T-cell (primary cell): Measurements from ENCODE around the gene IL11. TPM values are rescaled to one million over a fixed set of nuclear protein-coding genes. Genes with fewer than 3 reads are reported as not detected.

ENCODE experiments used
- ATAC-seq, 4 experiments: fragments of 200-7000 bp in 3 of 4; fragments of 150-1000 bp in 1 of 4; cut with Tn5 transposase; replicated peaks in 1 of 4; 1 replicate in 3 of 4; 2 replicates in 1 of 4; pipeline ENCODE4 v1.10.0; 2021; ENCODE audit warnings: moderate library complexity in 3 of 4, mild to moderate bottlenecking in 2 of 4, moderate number of reproducible peaks in 1 of 4
- CTCF ChIA-PET, 2 donors: fragments of 300-600 bp; sonication (Branson Sonifier 250); formaldehyde crosslinking; loops; one replicate each; lab custom pipeline; 2022; ENCODE audit warnings: antibody characterized with exemption in 2 of 2; lab: Charles Lee
- POLR2A ChIA-PET, 2 donors: fragments of 300-600 bp; sonication (Branson Sonifier 250); formaldehyde crosslinking; loops; one replicate each; lab custom pipeline; 2022; ENCODE audit warnings: antibody characterized with exemption in 2 of 2; lab: Charles Lee
- DNase-seq, 35 experiments: peaks; one replicate each; pipeline versions ENCODE4 v3.0.0 to v3.0.0-alpha.2; 2013 to 2023
- H3K27ac ChIP-seq: one replicate; pipeline ENCODE4 v1.5.1; 2013; ENCODE audit warnings: low read length
- H3K27me3 ChIP-seq, 2 experiments: replicated peaks in 1 of 2; 1 replicate in 1 of 2; 2 replicates in 1 of 2; pipeline versions ENCODE4 v1.6.1 to v1.7.0; 2013; ENCODE audit warnings: low read length in 1 of 2, mixed read lengths in 1 of 2; ENCODE audit not compliant: control insufficient read depth in 2 of 2, insufficient read depth in 2 of 2; ENCODE audit errors: extremely low read depth in 1 of 2
- H3K36me3 ChIP-seq, 2 donors: 1 replicate in 1 of 2; 2 replicates in 1 of 2; pipeline versions ENCODE4 v1.6.1 to v1.7.0; 2013; ENCODE audit warnings: low read length in 1 of 2; ENCODE audit not compliant: control insufficient read depth in 2 of 2, insufficient read depth in 1 of 2; ENCODE audit errors: extremely low read depth in 1 of 2
- H3K4me1 ChIP-seq, 2 experiments: 1 replicate in 1 of 2; 2 replicates in 1 of 2; pipeline versions ENCODE4 v1.6.1 to v1.7.0; 2013; ENCODE audit warnings: low read length in 2 of 2, mixed read lengths in 1 of 2; ENCODE audit not compliant: insufficient read depth in 2 of 2, control insufficient read depth in 1 of 2; ENCODE audit errors: extremely low read depth in 1 of 2
- H3K4me3 ChIP-seq, 2 donors: 1 replicate in 1 of 2; 2 replicates in 1 of 2; pipeline versions ENCODE4 v1.5.1 to v1.7.0; 2013; ENCODE audit warnings: mild to moderate bottlenecking in 2 of 2, low read length in 1 of 2, moderate library complexity in 1 of 2; ENCODE audit not compliant: control insufficient read depth in 1 of 2; ENCODE audit errors: extremely low read depth in 1 of 2
- H3K9me3 ChIP-seq: 2 replicates; pipeline ENCODE4 v1.7.0; 2013
- H3K27ac Mint-ChIP-seq, 2 donors: one replicate each; pipeline ENCODE4 v1.8.0; 2020 to 2021; ENCODE audit warnings: mild to moderate bottlenecking in 2 of 2, mixed read lengths in 2 of 2
- H3K27me3 Mint-ChIP-seq, 2 donors: one replicate each; pipeline ENCODE4 v1.8.0; 2021 to 2022; ENCODE audit warnings: mixed read lengths in 2 of 2
- H3K36me3 Mint-ChIP-seq: one replicate; pipeline ENCODE4 v1.8.0; 2021; ENCODE audit warnings: mixed read lengths
- H3K4me1 Mint-ChIP-seq, 3 donors: one replicate each; pipeline ENCODE4 v1.8.0; 2020 to 2022; ENCODE audit warnings: mixed read lengths in 3 of 3, mild to moderate bottlenecking in 1 of 3
- H3K4me3 Mint-ChIP-seq, 3 donors: one replicate each; pipeline ENCODE4 v1.8.0; 2020 to 2022; ENCODE audit warnings: mild to moderate bottlenecking in 3 of 3, mixed read lengths in 3 of 3, moderate library complexity in 3 of 3
- H3K9me3 Mint-ChIP-seq, 3 donors: one replicate each; pipeline ENCODE4 v1.8.0; 2020 to 2022; ENCODE audit warnings: mixed read lengths in 3 of 3
- WGBS: methylation state at CpG from one replicate; pipeline ENCODE4 v1.1.5; 2013; ENCODE audit warnings: missing lambda C conversion rate; ENCODE audit not compliant: insufficient coverage; 5-methylcytosine and 5-hydroxymethylcytosine counted together
- total RNA-seq, 35 experiments: library from RNA in 6 of 35; stranded (reverse) in 6 of 35; fragments of 120-200 nt in 1 of 35; gene quantifications; one replicate each; pipeline versions ENCODE4 v1.2.1 to v1.2.4 and lab custom pipeline; 2013 to 2026

Gene IL11
- total RNA-seq, 5 donors from 2014 or later (not counting 1 experiment from before 2014, with no cell fraction given), result 0.53 to 0.96 TPM; not detected in 3

GRCh38 chr19:55392820-55393761 lies 22.8 kb upstream of the IL11 start:
- WGBS, result 86% methylated on average over 12 of the region's 18 CpGs
- Mint-ChIP-seq H3K4me3 (no peak overlapping the region), H3K4me1 (peaks cover 26 to 38% (median 34%) of the 10 kb centered on the region in 3 donors), H3K9me3 (no peaks in the 10 kb centered on the region), H3K27ac (peak overlapping the region in 1 of 2 donors; percentile 16), H3K36me3 (peaks cover 19% of the 10 kb centered on the region), H3K27me3 (no peaks in the 10 kb centered on the region)
- no peaks in the 10 kb centered on the region for H3K27me3 ChIP-seq
- CTCF ChIA-PET, result no interaction called here
- no peak overlapping the region for H3K4me3 ChIP-seq
- no peak overlapping the region for H3K27ac ChIP-seq
- ATAC-seq, result no peak
- peaks cover 5 to 32% of the 10 kb centered on the region in 2 experiments for H3K4me1 ChIP-seq
- H3K36me3 ChIP-seq, result peaks cover 10 to 38% of the 10 kb centered on the region in 2 donors
- POLR2A ChIA-PET, result interaction anchor here (0.6 to 0.9 kb wide), 3 partner anchors 14 to 138 kb away, joined by 3 to 9 read pairs (median 3); no protein-coding TSS in a partner anchor
- no peak for DNase-seq
- no peaks in the 10 kb centered on the region for H3K9me3 ChIP-seq

GRCh38 chr19:55391702-55392615 lies 21.7 kb upstream of the IL11 start:
- Mint-ChIP-seq H3K4me3 (no peak overlapping the region), H3K36me3 (peaks cover 24% of the 10 kb centered on the region), H3K27ac (peak overlapping the region in 1 of 2 donors; percentile 44), H3K4me1 (peaks cover 38 to 45% (median 44%) of the 10 kb centered on the region in 3 donors), H3K27me3 (no peaks in the 10 kb centered on the region), H3K9me3 (no peaks in the 10 kb centered on the region)
- H3K36me3 ChIP-seq, result peaks cover 11 to 49% of the 10 kb centered on the region in 2 donors
- WGBS, result 93% methylated on average over 9 of the region's 18 CpGs
- no peak overlapping the region for H3K4me3 ChIP-seq
- CTCF ChIA-PET, result no interaction called here
- H3K4me1 ChIP-seq, result peaks cover 14 to 43% of the 10 kb centered on the region in 2 experiments
- POLR2A ChIA-PET, result no interaction called here
- ATAC-seq, result no peak
- no peak for DNase-seq
- no peaks in the 10 kb centered on the region for H3K9me3 ChIP-seq
- H3K27ac ChIP-seq, result no peak overlapping the region
- H3K27me3 ChIP-seq, result no peaks in the 10 kb centered on the region

- Histone ChIP-seq H3K27ac (no peak overlapping the region), H3K27me3 (no peaks in the 10 kb centered on the region), H3K36me3 (peaks cover 11 to 55% of the 10 kb centered on the region in 2 donors), H3K4me1 (peaks cover 17 to 50% of the 10 kb centered on the region in 2 experiments), H3K4me3 (no peak overlapping the region), H3K9me3 (no peaks in the 10 kb centered on the region)
- no peak for ATAC-seq
- H3K36me3 Mint-ChIP-seq, result peaks cover 31% of the 10 kb centered on the region
- ChIA-PET CTCF (no interaction called here), POLR2A (interaction anchor here in 1 of 2 donors (0.6 to 0.9 kb wide), 2 partner anchors 53 to 258 kb away, joined by 3 to 8 read pairs; no protein-coding TSS in a partner anchor)
- no peak for DNase-seq
- peaks cover 45 to 53% (median 51%) of the 10 kb centered on the region in 3 donors for H3K4me1 Mint-ChIP-seq
- no peak overlapping the region for H3K4me3 Mint-ChIP-seq
- peak overlapping the region in 1 of 2 donors; percentile 52 for H3K27ac Mint-ChIP-seq
- 84% methylated on average over 8 of the region's 12 CpGs for WGBS
- no peaks in the 10 kb centered on the region for H3K9me3 Mint-ChIP-seq
- H3K27me3 Mint-ChIP-seq, result no peaks in the 10 kb centered on the region
Measured at GRCh38 chr19:55391191-55391670, 21.0 kb upstream of the IL11 start.

GRCh38 chr19:55390461-55390880 lies 20.2 kb upstream of the IL11 start:
- CTCF ChIA-PET, result no interaction called here
- no peak for ATAC-seq
- Mint-ChIP-seq H3K27me3 (no peaks in the 10 kb centered on the region), H3K36me3 (peaks cover 36% of the 10 kb centered on the region), H3K4me1 (peaks cover 51 to 56% (median 52%) of the 10 kb centered on the region in 3 donors), H3K27ac (peak overlapping the region; percentile 52 to 60), H3K9me3 (no peaks in the 10 kb centered on the region), H3K4me3 (no peak overlapping the region)
- WGBS, result 44% methylated on average over 2 of the region's 7 CpGs
- Histone ChIP-seq H3K27ac (no peak overlapping the region), H3K9me3 (no peaks in the 10 kb centered on the region), H3K4me1 (peaks cover 17 to 54% of the 10 kb centered on the region in 2 experiments), H3K27me3 (no peaks in the 10 kb centered on the region), H3K4me3 (no peak overlapping the region), H3K36me3 (peaks cover 11 to 55% of the 10 kb centered on the region in 2 donors)
- POLR2A ChIA-PET, result interaction anchor here in 1 of 2 donors (0.6 to 0.9 kb wide), 2 partner anchors 52 to 257 kb away, joined by 3 to 8 read pairs; no protein-coding TSS in a partner anchor
- DNase-seq, result no peak

GRCh38 chr19:55389386-55390317 lies 19.4 kb upstream of the IL11 start:
- peaks cover 11 to 55% of the 10 kb centered on the region in 2 donors for H3K36me3 ChIP-seq
- ChIA-PET POLR2A (interaction anchor here in 1 of 2 donors (0.7 kb wide), 1 partner anchor 18 kb away, joined by 3 read pairs; no protein-coding TSS in a partner anchor), CTCF (interaction anchor here in 1 of 2 donors (0.9 kb wide), 1 partner anchor 10 kb away, joined by 3 read pairs; no protein-coding TSS in a partner anchor)
- ATAC-seq, result no peak
- 83% methylated on average over 14 of the region's 21 CpGs for WGBS
- no peak overlapping the region for H3K27ac ChIP-seq
- Mint-ChIP-seq H3K4me1 (peaks cover 56 to 62% (median 57%) of the 10 kb centered on the region in 3 donors), H3K4me3 (peak overlapping the region in 2 of 3 donors; percentile 44 to 45), H3K36me3 (peaks cover 36% of the 10 kb centered on the region), H3K27ac (peak overlapping the region; percentile 45 to 55), H3K27me3 (no peaks in the 10 kb centered on the region), H3K9me3 (no peaks in the 10 kb centered on the region)
- no peaks in the 10 kb centered on the region for H3K9me3 ChIP-seq
- H3K4me1 ChIP-seq, result peaks cover 21 to 60% of the 10 kb centered on the region in 2 experiments
- DNase-seq, result no peak
- H3K27me3 ChIP-seq, result no peaks in the 10 kb centered on the region
- H3K4me3 ChIP-seq, result no peak overlapping the region
